IMR-90 (cell line): ENCODE data around the gene PAMR1. TPM values are rescaled to one million over a fixed set of nuclear protein-coding genes. Genes with fewer than 3 reads are reported as not detected.

ENCODE experiments used
- ATAC-seq: fragments of 200-7000 bp; cut with Tn5 transposase; 2 replicates; pipeline ENCODE4 v1.9.1; 2020; ENCODE audit warnings: low read depth, mild to moderate bottlenecking, moderate library complexity
- BruUV-seq: library from RNA; stranded (reverse); fragments of 400-500 nt; replicated peaks from 2 replicates; lab custom pipeline; 2021; lab: Mats Ljungman, UMichigan
- CTCF ChIA-PET: fragments of 300-600 bp; formaldehyde crosslinking; extraction: SDS; loops from one replicate; lab custom pipeline; 2021; ENCODE audit warnings: antibody characterized with exemption; lab: Yijun Ruan, JAX
- POLR2A ChIA-PET: fragments of 300-600 bp; sonication (Branson Sonifier 250); formaldehyde crosslinking; loops from one replicate; lab custom pipeline; 2022; ENCODE audit warnings: antibody characterized with exemption; ENCODE audit not compliant: unreplicated experiment; lab: Charles Lee
- DNase-seq: peaks from one replicate; pipeline ENCODE4 v3.0.0; 2013
- H2AFZ ChIP-seq: replicated peaks from 2 replicates; pipeline ENCODE3; 2013; ENCODE audit warnings: low read length, mild to moderate bottlenecking; ENCODE audit not compliant: poor library complexity
- H2AK5ac ChIP-seq: 2 replicates; pipeline ENCODE4 v1.6.1; 2013; ENCODE audit warnings: low read depth, low read length, inconsistent platforms
- H2AK9ac ChIP-seq: replicated peaks from 2 replicates; pipeline ENCODE3; 2013; ENCODE audit warnings: mild to moderate bottlenecking, low read depth, low read length, moderate library complexity; ENCODE audit not compliant: poor library complexity
- H2BK120ac ChIP-seq: 2 replicates; pipeline ENCODE4 v1.6.1; 2013; ENCODE audit warnings: low read depth, low read length, inconsistent platforms
- H2BK15ac ChIP-seq: 3 replicates; pipeline ENCODE4 v1.6.1; 2013; ENCODE audit warnings: low read depth, low read length, inconsistent platforms
- H2BK20ac ChIP-seq: 2 replicates; pipeline ENCODE4 v1.6.1; 2013; ENCODE audit warnings: low read depth, mild to moderate bottlenecking, inconsistent platforms, low read length, moderate library complexity
- H2BK5ac ChIP-seq: 2 replicates; pipeline ENCODE4 v1.6.1; 2013; ENCODE audit warnings: mild to moderate bottlenecking, low read depth, low read length, inconsistent platforms; ENCODE audit not compliant: poor library complexity, severe bottlenecking
- H3K14ac ChIP-seq: replicated peaks from 2 replicates; pipeline ENCODE4 v1.6.1; 2013; ENCODE audit warnings: low read depth, low read length, inconsistent platforms
- H3K18ac ChIP-seq: 2 replicates; pipeline ENCODE4 v1.6.1; 2013; ENCODE audit warnings: low read depth, low read length, control low read depth
- H3K23ac ChIP-seq: 2 replicates; pipeline ENCODE4 v1.6.1; 2013; ENCODE audit warnings: low read depth, low read length, inconsistent platforms
- H3K27ac ChIP-seq: 2 replicates; pipeline ENCODE4 v1.5.1; 2013; ENCODE audit warnings: mild to moderate bottlenecking, control low read depth, low read length; ENCODE audit not compliant: insufficient read depth
- H3K27me3 ChIP-seq: 2 replicates; pipeline ENCODE4 v1.6.1; 2013; ENCODE audit warnings: low read length; ENCODE audit not compliant: control insufficient read depth, insufficient read depth
- H3K36me3 ChIP-seq: 2 replicates; pipeline ENCODE4 v1.6.1; 2013; ENCODE audit warnings: low read length, mixed read lengths; ENCODE audit not compliant: control insufficient read depth, insufficient read depth
- H3K4ac ChIP-seq: 2 replicates; pipeline ENCODE4 v1.6.1; 2013; ENCODE audit warnings: low read depth, low read length, inconsistent platforms
- H3K4me1 ChIP-seq: 2 replicates; pipeline ENCODE4 v1.6.1; 2013; ENCODE audit warnings: low read length, mixed read lengths; ENCODE audit not compliant: control insufficient read depth, insufficient read depth
- H3K4me2 ChIP-seq: 2 replicates; pipeline ENCODE4 v1.6.1; 2013; ENCODE audit warnings: low read depth, mild to moderate bottlenecking, control low read depth, low read length, moderate library complexity
- H3K4me3 ChIP-seq: 2 replicates; pipeline ENCODE4 v1.5.1; 2013; ENCODE audit warnings: low read depth, mild to moderate bottlenecking, control low read depth, low read length, moderate library complexity; ENCODE audit not compliant: insufficient read depth
- H3K56ac ChIP-seq: 2 replicates; pipeline ENCODE4 v1.6.1; 2013; ENCODE audit warnings: low read length, inconsistent platforms; ENCODE audit not compliant: insufficient read depth; ENCODE audit errors: extremely low read depth
- H3K79me1 ChIP-seq, 2 experiments: 2 replicates each; pipeline ENCODE4 v1.6.1; 2013; ENCODE audit warnings: low read length in 2 of 2, inconsistent platforms in 1 of 2, low read depth in 1 of 2
- H3K9ac ChIP-seq: 2 replicates; pipeline ENCODE4 v1.6.1; 2013; ENCODE audit warnings: low read depth, low read length, control low read depth
- H3K9me1 ChIP-seq: 2 replicates; pipeline ENCODE4 v1.6.1; 2013; ENCODE audit warnings: low read length, inconsistent platforms; ENCODE audit not compliant: insufficient read depth
- H3K9me3 ChIP-seq: 2 replicates; pipeline ENCODE4 v1.6.1; 2013; ENCODE audit warnings: low read length; ENCODE audit not compliant: control insufficient read depth, insufficient read depth
- H4K20me1 ChIP-seq: 2 replicates; pipeline ENCODE4 v1.6.1; 2013; ENCODE audit warnings: low read length, inconsistent platforms; ENCODE audit not compliant: insufficient read depth
- H4K5ac ChIP-seq: 2 replicates; pipeline ENCODE4 v1.6.1; 2013; ENCODE audit warnings: mild to moderate bottlenecking, low read depth, low read length, control low read depth
- H4K8ac ChIP-seq, 2 experiments: 2 replicates each; pipeline ENCODE4 v1.6.1; 2013; ENCODE audit warnings: low read depth in 2 of 2, low read length in 2 of 2, control low read depth in 1 of 2, inconsistent platforms in 1 of 2
- H4K91ac ChIP-seq: 2 replicates; pipeline ENCODE4 v1.6.1; 2013; ENCODE audit warnings: low read depth, low read length, inconsistent platforms; ENCODE audit not compliant: insufficient read depth
- BHLHE40 ChIP-seq: fragments of 150-350 bp; IDR thresholded peaks from 2 replicates; pipeline ENCODE4 v1.6.1; 2016; ENCODE audit warnings: mild to moderate bottlenecking, low read depth, low read length
- CEBPB ChIP-seq: IDR thresholded peaks from 2 replicates; pipeline ENCODE4 v1.6.1; 2012; ENCODE audit warnings: low read depth, low read length, improper control_type of control experiment
- CHD1 ChIP-seq: IDR thresholded peaks from 2 replicates; pipeline ENCODE4 v1.6.1; 2012; ENCODE audit warnings: low read depth, low read length, improper control_type of control experiment
- CTCF ChIP-seq: conservative IDR thresholded peaks from 2 replicates; pipeline ENCODE4 v1.5.1; 2012; ENCODE audit warnings: mild to moderate bottlenecking, low read depth, low read length, improper control_type of control experiment
- FOS ChIP-seq: fragments of 150-350 bp; IDR thresholded peaks from 2 replicates; pipeline ENCODE4 v1.6.1; 2016; ENCODE audit warnings: low read depth, low read length
- MAFK ChIP-seq: IDR thresholded peaks from 2 replicates; pipeline ENCODE4 v1.6.1; 2012; ENCODE audit warnings: low read depth, low read length, improper control_type of control experiment
- MAZ ChIP-seq: IDR thresholded peaks from 2 replicates; pipeline ENCODE4 v1.6.1; 2012; ENCODE audit warnings: low read depth, mild to moderate bottlenecking, low read length, improper control_type of control experiment, moderate library complexity, borderline replicate concordance
- MXI1 ChIP-seq: IDR thresholded peaks from 2 replicates; pipeline ENCODE4 v1.6.1; 2012; ENCODE audit warnings: low read depth, mild to moderate bottlenecking, low read length, moderate library complexity, borderline replicate concordance
- NFE2L2 ChIP-seq: fragments of 150-350 bp; IDR thresholded peaks from 2 replicates; pipeline ENCODE4 v1.6.1; 2016; ENCODE audit warnings: low read depth, mild to moderate bottlenecking, low read length
- POLR2A ChIP-seq: IDR thresholded peaks from 2 replicates; pipeline ENCODE4 v1.6.1; 2012; ENCODE audit warnings: mild to moderate bottlenecking, low read depth, low read length
- RAD21 ChIP-seq: IDR thresholded peaks from 2 replicates; pipeline ENCODE4 v1.6.1; 2012; ENCODE audit warnings: low read length, improper control_type of control experiment
- RCOR1 ChIP-seq: IDR thresholded peaks from 2 replicates; pipeline ENCODE4 v1.6.1; 2012; ENCODE audit warnings: mild to moderate bottlenecking, low read length, improper control_type of control experiment; ENCODE audit not compliant: insufficient replicate concordance
- RFX5 ChIP-seq: IDR thresholded peaks from 2 replicates; pipeline ENCODE4 v1.8.0; 2012; ENCODE audit warnings: low read depth, mild to moderate bottlenecking, low read length, moderate library complexity
- SMC3 ChIP-seq: fragments of 150-350 bp; IDR thresholded peaks from 2 replicates; pipeline ENCODE4 v1.6.1; 2016; ENCODE audit warnings: low read depth, mild to moderate bottlenecking, antibody characterized with exemption, low read length, moderate library complexity
- WGBS, 2 experiments: methylation state at CpG; one replicate each; pipeline versions ENCODE4 v1.1.5 to v1.1.7; 2013; ENCODE audit warnings: missing lambda C conversion rate in 2 of 2; ENCODE audit not compliant: insufficient read length in 1 of 2; ENCODE audit errors: extremely low coverage in 2 of 2; 5-methylcytosine and 5-hydroxymethylcytosine counted together
- dilution Hi-C: fragments of 300-500 bp; cut with HindIII; formaldehyde crosslinking; loops from one replicate; pipeline ENCODE4 v1.14.3; 2018; ENCODE audit warnings: low sequenced_read_pairs; ENCODE audit not compliant: unreplicated experiment
- in situ Hi-C: fragments of 300-500 bp; cut with MboI; formaldehyde crosslinking; loops from 3 replicates; pipeline ENCODE4 v1.14.3; 2019; ENCODE audit warnings: low sequenced_read_pairs, inconsistent platforms, mixed read lengths
- intact Hi-C: fragments of 100-400 bp; cut with micrococcal nuclease; formaldehyde crosslinking; loops from 2 replicates; pipeline ENCODE4 v1.10.0; 2022
- polyA plus RNA-seq, 3 experiments: library from polyadenylated mRNA; depleted of rRNA; stranded (reverse); fragments of >200 nt; gene quantifications; 2 replicates each; pipeline ENCODE4 v1.2.3, GENCODE V29; 2012; ENCODE audit warnings: low replicate concordance in 1 of 3
- total RNA-seq: library from RNA; depleted of rRNA; stranded (reverse); fragments of >200 nt; gene quantifications from 2 replicates; pipeline ENCODE4 v1.2.3, GENCODE V29; 2012
- TF ChIP-seq, protein P1 (sequence below): fragments of 150-350 bp; IDR thresholded peaks from 2 replicates; pipeline ENCODE4 v1.6.1; 2016; ENCODE audit warnings: low read depth, mild to moderate bottlenecking, low read length, moderate library complexity, borderline replicate concordance
- TF ChIP-seq, protein P2 (sequence below): fragments of 150-350 bp; IDR thresholded peaks from 2 replicates; pipeline ENCODE4 v1.6.1; 2017; ENCODE audit warnings: mild to moderate bottlenecking, antibody characterized with exemption, low read length, low read depth

Gene PAMR1
- total and polyA plus RNA-seq, 2 of the 4 experiments (the other 2 are of a cell fraction) = 70.7 to 80.7 TPM

GRCh38 chr11:35543481-35543880 is 18.1 kb upstream of the PAMR1 start:
- ATAC-seq = no peak
- no peaks in the 10 kb centered on the region for H3K36me3 ChIP-seq
- H2BK120ac ChIP-seq = peak overlapping the region; percentile 21; the same call in 1 of the 2 replicates
- ChIA-PET POLR2A (no interaction called here), CTCF (no interaction called here)
- intact Hi-C loops = no loop called here
- dilution Hi-C loops = no loop called here
- H3K56ac ChIP-seq = no peak overlapping the region
- peaks cover 18% of the 10 kb centered on the region for H3K9me1 ChIP-seq
- H3K4ac ChIP-seq = no peak overlapping the region; the same call in 1 of the 2 replicates
- no peak overlapping the region for H4K91ac ChIP-seq
- no peak overlapping the region for H2AK9ac ChIP-seq
- no peaks in the 10 kb centered on the region for H3K9me3 ChIP-seq
- no peak overlapping the region for H4K8ac ChIP-seq
- no peak for DNase-seq
- no peak overlapping the region for H2BK5ac ChIP-seq
- in situ Hi-C loops = no loop called here
- no peak overlapping the region for H3K14ac ChIP-seq
- no CpG with 5 or more reads among the region's 4 CpGs for WGBS, 2 experiments
- H3K27ac ChIP-seq = no peak overlapping the region
- no peak for TF ChIP-seq MXI1
- TF ChIP-seq, protein P1, sequence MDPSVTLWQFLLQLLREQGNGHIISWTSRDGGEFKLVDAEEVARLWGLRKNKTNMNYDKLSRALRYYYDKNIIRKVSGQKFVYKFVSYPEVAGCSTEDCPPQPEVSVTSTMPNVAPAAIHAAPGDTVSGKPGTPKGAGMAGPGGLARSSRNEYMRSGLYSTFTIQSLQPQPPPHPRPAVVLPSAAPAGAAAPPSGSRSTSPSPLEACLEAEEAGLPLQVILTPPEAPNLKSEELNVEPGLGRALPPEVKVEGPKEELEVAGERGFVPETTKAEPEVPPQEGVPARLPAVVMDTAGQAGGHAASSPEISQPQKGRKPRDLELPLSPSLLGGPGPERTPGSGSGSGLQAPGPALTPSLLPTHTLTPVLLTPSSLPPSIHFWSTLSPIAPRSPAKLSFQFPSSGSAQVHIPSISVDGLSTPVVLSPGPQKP = no peak
- TF ChIP-seq BHLHE40 = no peak
- no peak for TF ChIP-seq MAFK
- no peak for TF ChIP-seq FOS
- TF ChIP-seq RCOR1 = no peak
- TF ChIP-seq SMC3 = no peak
- no peak for TF ChIP-seq MAZ
- TF ChIP-seq, protein P2, sequence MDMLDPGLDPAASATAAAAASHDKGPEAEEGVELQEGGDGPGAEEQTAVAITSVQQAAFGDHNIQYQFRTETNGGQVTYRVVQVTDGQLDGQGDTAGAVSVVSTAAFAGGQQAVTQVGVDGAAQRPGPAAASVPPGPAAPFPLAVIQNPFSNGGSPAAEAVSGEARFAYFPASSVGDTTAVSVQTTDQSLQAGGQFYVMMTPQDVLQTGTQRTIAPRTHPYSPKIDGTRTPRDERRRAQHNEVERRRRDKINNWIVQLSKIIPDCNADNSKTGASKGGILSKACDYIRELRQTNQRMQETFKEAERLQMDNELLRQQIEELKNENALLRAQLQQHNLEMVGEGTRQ = no peak
- no peak for TF ChIP-seq NFE2L2
- no peak for TF ChIP-seq CTCF
- no peak for TF ChIP-seq CHD1
- TF ChIP-seq POLR2A = no peak
- TF ChIP-seq RFX5 = no peak
- TF ChIP-seq CEBPB = no peak
- TF ChIP-seq RAD21 = no peak
- H3K4me3 ChIP-seq = no peak overlapping the region
- H2BK20ac ChIP-seq = no peak overlapping the region; the same call in 1 of the 2 replicates
- no peak overlapping the region for H3K18ac ChIP-seq
- H3K79me1 ChIP-seq = peaks cover 0 to 6% of the 10 kb centered on the region in 2 experiments; a peak in 1 of 4 replicates
- no peak overlapping the region for H2BK15ac ChIP-seq
- no peak overlapping the region for H4K5ac ChIP-seq
- H3K23ac ChIP-seq = no peak overlapping the region
- no peak overlapping the region for H2AFZ ChIP-seq
- H4K20me1 ChIP-seq = no peaks in the 10 kb centered on the region
- H2AK5ac ChIP-seq = no peak overlapping the region
- no peak overlapping the region for H3K4me2 ChIP-seq
- no peak overlapping the region for H3K9ac ChIP-seq
- peaks cover 28% of the 10 kb centered on the region for H3K4me1 ChIP-seq
- no peaks in the 10 kb centered on the region for H3K27me3 ChIP-seq
- BruUV-seq = no TSS peak
